GM19468 (cell line): ENCODE results near the gene ADISSP.

Experiments used
- ATAC-seq: cut with Tn5 transposase; IDR thresholded peaks from one replicate; pipeline ENCODE4 v1.9.1; 2021; ENCODE audit warnings: mild to moderate bottlenecking, moderate library complexity, moderate number of reproducible peaks; ENCODE audit not compliant: unreplicated experiment; ENCODE audit errors: extremely low read depth

Gene ADISSP

DNA sequence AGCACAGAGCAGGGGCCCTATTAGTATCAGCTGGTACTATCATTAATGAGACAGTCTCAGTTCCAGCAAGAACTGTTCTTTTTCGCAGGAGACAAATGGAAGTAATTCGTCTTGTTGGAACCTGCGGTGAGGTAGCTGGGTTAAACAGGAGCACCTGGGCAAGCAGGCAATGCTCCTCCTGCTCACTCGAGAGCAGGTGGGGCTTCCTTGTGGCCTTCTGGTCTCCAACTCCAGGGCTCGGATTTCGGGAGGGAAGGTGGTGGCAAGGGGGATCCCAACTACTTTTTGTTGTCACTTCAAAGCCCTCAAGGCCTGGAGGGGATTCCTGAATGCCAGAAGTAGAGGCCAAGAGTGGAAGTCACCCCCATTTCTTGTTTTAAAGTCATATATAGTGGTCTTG, 15.0 kb upstream of the ADISSP start:
- no peak for ATAC-seq

DNA sequence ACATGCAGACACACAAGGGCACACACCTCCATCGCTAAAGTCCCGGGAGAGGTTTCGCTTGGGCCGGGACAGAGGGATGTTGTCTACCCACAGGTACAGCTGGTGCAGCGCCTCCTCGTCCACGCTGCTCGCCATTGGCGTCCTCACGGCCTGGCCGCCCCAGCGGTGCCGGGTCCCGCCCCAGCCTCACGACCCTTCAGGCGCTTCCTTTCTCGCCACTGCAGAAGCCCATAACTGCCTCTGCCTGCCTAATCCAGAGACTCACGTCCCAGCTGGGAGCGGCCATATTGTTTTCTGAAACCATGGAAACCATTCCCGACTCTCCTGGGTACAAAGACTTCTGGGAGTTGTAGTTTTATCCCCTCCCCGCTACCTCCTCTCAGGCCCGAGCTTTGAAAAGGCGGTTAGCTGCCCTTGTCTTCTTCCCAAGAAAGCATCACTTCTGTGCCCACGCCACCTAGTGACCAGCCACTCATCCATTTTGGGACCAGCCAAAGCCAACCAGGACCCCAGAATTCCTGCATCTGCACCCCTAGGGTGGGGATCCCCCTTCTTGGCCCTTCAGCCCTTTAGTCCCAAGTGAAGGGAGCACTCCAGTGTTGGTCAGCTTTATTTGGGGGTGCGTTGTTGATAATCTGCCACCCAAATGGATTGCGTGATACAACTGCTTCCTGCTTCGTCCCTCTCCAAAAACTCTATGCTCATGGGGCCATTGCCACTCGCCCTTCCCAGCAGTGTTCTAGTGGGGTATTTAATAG, 13.8 kb upstream of the ADISSP start, which contains the start of gene SPEF1:
TSS of gene SPEF1 (minus strand) at position 296 of the 758 bp plus-strand sequence. CDS start at position 135, 161 bp downstream.
- ATAC-seq, result no peak

DNA sequence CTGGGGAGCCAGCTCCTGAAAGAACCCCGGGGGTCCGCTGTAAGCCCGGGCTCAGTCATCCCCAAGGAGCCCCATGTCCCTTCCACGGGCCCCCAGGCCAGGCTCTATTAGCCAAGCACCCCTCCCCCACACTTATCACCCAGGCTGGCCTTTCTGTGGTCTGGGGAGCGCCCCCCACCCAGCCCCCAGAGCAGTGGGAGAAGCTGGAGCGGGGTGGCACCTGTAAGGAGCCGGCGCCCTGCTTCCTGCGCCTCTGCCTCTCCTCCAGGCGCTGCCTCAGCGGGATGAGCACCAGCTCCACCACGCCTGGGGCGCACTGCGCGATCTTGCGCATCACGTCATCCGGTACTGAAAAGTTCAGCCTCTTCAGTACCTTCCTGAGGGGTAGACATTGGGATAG, 11.4 kb upstream of the ADISSP start:
- no peak for ATAC-seq

DNA sequence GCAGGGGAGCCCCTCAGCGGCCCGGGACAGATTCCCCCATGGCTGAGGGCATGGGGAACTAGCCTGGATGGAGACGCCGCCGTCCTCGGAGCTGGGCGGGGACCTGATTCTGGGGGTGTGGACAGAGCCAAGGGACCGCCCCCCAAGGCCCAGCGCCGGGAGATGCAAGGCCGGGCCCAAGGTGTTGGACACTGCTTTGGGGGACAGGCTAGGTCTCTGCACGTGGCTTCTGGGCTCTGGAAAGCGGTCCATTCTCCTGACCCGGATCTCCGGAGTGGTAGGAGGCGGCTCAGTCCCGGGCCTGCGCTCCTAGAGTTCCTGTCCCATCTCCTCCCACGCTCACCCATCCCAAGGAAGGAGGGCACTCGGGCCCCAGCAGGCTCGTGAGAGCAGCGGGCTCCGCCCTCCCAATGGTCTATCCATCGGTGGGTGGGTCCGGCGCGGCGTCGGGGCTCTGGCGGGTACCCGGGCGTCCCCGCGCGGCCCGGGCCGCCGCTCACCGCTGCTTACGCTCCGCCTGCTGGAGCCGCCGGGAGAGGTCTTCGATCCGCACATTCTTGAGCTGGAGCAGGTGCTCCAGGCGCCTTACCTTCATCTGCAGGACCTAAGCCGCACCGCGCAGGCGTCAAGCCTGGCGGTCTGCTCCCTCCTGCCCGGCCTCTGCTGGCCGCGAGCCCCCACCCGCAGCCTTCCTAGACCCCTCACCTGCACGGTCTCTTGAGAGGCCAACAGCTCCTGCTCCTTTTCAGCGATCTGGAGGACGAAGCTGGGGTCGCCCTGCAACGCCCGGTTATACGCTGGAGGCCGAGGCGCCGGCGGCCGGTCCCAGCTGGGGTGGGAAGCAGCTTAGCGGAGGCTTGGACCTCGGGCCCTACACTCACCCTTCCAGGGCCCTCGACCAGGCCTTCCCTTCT, 10.4 kb upstream of the ADISSP start:
- ATAC-seq, result no peak

DNA sequence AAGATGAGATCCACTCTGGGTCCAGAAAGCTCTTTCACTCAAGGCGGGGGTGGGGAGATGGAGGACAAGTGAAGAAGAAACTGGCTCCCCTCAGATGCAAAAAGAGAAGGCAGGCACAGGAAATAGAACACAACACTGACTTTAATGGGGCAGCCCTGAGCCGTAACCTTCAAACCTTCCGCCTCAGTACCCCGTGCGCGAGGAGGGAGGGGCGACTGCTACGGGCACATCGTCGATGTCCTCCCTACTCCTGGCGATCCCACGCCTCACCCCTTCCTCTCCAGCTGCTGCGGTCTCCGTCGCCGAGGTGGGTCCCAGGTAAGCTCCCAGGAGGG, 9.8 kb upstream of the ADISSP start:
- ATAC-seq, result no peak

DNA sequence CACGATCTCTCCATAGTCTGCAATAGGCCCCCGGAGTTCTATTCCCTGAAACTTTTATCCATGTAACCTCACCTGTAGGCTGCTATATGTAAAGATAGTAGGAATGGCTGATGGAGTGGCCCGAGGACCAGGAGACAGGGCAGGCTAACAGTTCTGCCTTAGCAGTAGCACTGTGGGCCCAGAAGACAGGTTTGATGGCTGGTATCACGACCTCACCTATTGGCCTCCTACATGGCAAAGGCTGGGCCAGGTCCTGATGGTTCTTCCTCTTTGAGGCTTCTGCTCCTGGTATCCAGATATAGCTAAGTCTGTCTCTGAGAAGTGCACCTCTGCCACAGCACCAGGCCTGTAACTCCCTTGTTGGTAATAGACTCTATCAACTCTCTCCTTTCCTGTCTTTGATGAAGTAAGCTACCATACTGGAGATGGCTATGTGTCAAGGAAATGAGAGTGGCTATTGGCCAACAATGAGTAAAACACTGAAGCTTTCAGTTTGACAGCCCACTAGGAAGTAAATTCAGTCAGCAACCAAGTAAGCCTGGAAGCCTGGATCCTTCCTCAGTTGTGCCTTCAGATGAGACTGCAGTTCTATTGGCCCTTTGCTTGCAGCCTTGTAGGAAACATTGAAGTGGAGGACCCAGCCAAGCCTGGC, 8.0 kb upstream of the ADISSP start:
- no peak for ATAC-seq

DNA sequence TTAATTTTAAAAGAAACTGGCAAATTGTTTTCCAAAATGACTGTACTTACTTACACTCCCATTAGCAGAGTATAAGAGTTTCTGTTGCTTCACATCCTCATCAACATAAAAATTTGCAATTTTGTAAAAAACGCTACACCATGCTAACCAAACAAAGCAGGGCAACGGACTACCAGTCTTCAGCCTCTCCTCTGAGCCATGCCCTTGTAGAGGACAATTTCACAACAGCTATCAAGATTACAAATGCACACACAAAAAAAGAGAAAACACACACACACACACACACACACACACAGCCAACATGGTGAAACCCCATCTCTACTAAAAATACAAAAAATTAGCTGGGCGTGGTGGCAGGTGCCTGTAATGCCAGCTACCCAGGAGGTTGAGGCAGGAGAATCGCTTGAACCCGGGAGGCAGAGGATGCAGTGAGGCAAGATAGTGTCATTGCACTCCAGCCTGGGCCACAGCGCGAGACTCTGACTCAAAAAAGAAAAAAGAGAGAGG, 4.1 kb upstream of the ADISSP start:
- ATAC-seq, result no peak

DNA sequence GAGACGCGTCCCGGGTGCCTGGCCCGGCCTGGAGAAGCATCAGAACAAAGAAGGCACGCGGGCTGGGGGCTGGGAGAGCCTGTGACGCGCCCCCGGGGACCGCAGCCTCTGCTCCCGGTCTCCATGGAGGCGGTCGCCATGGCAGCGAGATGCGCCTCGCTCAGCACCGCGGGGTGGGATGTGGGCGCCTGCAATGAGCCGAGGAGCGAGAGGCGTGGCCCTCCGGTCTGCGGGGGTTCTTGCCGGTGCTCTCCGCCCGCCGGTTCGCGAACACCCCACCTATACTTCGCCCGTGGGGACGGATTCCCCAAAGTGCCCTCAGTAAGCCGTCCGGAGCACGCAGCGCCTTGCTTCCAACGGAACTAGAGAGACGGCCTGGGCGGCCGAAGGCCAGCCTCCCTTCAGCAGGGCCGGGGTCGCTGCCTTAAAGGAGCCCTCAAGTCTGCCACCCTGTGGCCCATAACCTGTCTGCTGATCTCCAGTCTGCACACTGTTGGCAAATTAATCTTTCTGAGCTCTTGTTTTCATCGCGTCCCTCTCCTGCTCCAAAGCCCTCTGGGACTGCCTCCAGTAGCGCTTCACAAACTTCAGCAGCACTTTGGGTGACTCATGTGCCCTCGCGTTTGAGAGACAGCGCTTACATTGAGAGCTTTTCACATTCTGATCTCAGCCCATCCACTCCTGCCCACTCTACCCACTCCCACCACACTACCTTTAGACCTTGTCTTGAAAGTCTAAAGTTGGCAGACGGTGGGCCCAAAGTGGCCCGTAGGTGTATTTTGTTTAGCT, 983 bp upstream of the ADISSP start:
- no peak for ATAC-seq

DNA sequence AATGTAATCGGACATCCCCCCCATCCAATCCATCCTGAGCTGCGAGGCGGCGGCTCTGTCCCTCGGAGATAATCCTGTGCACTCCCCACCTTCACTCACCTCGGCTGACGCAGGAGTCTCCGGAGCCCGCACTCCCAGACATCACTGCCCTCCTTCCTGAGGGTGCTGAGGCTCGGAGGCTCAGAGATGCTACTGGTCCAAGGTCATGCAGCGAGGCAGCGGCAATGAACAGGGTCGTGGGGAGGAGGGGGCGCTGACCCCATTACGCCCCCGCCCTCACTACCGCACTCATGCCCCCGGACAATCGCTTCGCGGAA, 485 bp downstream of the ADISSP start:
- no peak for ATAC-seq

DNA sequence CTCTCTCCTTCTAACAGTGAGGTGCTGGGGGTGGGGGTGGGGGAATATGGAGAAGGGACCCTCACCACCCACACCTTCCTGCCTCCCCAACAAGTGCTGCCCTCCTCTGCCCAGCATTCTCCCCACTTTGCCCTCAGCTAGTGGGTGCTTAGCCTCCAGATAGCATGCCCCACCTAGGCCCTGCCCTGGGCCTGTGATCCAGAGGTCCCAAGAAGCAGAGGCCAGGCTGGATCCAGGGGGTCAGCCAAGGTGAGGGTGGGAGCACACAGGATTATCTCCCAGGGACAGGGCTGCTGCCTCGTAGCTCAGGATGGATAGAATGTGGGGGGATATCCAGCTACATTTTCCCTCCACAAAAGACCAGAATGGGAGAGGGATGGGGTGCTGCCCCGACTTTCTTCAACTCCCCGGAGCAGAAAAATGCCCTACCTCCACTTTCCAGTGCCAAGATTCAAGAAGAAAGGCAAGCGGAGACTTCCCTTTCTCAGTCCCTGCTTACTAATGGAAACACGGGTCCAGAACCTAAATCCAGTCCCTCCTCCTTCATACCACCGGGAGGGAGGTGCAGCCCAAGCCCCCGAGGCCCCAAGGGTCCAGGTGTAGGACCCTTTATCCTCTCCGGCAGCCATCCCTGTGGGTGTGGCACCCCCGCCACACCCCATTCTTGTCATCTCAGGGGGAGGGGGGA, 987 bp downstream of the ADISSP start:
- ATAC-seq, result no peak

DNA sequence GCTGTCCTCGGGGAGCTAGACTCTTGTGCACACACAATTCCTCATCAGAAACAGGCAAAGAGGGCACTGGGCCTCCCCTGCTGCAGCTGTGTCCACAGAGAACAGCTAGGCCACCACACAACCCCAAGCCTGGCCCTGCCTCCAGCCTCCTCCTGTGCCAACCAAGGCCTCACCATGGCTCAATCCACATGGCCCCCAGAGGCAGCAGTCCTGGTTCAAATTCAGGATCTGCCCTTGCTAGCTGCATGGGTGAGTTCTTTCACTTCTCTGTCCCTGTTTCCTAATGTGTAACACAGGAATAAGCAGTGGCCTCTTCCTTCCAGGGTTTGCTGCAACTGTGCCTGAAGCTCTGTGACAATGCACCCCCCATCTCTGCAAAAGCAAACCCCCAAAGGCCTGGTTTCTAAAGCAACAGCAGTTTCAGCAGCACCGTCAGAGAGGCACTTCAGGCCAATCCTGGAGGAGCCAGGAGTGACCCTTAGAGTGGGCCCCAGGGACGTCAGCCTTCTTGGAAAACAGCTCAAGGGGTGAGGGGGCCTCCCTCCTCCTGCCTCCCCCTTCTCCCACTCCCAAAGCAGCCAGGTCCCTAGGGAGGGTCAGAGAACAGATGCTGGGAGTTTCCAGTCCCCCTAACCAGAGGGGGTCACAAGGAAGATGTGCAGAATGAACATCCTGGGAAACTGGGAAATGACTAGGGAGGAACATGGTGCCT, 2.2 kb downstream of the ADISSP start:
- ATAC-seq, result no peak

DNA sequence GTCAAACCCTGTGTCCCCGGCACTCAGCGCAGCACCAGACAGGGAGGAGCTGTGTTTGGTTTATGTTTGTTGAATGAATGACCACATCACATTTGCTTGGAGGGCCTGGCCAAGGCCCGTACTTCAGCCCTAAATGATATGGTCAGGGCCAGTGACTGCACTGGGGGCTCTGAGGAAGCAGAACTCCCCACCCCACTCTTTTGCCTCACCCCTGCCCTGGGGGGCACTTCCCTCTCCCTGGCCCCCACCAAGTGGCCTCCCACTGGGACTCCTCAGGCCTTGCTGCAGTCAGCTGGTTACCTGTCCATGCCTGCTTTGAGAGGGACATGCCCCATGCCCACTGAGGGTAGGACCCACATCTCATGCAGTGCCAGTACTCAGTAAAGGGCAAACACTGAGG, 2.9 kb downstream of the ADISSP start:
- no peak for ATAC-seq

DNA sequence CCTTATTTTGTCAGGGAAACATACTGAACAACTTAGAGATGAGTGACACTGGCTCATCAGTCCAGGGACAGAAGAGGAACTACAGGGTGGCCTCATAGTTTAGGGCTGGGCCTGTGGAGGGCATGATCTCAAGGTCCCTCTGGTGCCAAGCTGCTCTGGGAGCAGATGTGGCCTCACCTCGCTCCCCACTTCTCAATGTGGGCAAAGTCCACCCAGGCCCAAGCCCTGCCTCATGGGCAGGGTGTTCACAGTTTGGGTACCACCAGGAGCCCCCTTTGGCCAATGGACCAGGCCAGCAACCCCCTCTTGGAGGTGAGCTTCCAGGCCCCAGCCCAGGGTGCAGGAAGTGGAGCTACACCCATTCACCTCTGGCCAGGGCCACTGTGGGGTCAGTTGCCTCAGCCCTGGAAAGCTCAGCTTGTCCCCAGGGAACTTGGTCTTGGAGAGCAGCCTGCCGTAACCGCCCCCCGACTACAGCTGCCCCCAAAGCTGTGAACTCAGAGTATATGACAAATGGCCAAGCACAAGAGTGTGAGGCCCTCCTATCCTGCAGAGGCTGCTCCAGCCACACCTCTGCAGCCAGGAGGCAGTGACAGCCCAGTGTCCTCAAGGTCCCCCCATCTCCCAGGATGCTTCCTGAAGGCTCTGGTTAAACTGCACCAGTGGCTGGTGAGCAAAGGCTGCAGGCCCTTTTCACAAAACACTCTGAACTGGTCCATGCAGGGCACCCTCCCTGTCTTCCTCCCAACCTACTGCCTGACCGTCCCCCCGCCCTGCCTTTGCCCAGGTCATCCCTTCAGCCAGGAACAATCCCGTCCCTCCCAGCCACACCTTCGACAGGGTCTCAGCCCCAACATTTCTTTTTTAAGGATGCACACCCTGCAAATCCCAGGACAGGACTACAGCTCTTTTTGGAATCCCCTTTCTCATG, 3.6 kb downstream of the ADISSP start:
- no peak for ATAC-seq

DNA sequence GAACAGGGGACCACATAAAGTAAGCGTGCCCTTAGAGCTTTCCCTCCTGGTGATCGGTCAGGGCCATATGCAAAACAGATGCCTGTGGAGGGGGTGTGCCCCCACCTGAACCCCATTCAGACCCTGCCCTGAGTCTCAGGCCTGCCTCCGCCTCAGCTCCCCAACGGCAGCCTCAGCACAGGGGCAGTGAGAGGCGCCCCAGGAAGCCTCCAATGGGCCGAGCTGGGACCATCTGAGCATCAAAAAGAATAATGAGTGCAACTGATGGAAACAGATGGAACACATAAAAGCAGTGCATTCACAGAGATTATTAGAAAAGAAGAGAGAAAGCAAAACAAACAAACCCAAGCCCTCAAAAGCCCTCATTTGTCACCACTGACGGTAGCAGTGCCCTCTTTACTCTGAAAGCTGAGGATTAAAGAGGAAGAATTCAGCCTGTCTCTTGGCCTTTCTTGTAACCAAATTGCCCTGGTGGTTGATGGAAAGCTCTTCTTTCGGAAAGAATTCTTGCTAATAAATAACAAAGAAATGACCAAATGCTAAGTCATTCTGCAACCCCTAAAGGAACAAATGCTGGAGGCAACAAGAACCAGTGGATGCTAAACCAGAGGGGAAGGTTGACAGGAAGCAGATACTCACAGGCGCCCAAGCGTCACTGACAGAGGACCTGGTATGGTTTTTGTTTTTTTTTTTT, 6.8 kb downstream of the ADISSP start:
- ATAC-seq, result no peak

DNA sequence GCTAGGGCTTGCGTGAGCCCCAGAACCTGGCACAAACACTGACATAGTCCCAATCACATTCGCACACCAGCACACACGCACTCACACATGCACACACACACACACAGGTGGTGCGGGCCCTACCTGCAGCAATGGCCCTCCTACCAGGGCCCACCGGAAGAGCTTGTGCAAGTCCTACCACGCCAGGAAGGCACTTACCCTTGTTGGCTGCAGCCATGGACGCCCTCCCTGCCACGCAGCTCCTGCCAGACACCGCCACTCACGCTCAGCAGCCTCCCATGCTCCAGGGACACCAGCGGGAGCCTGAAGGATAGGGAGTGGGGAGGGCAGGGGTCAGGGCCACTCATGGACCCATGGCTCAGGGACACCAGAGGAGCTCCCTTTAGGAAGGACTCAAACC, 7.7 kb downstream of the ADISSP start:
- no peak for ATAC-seq

DNA sequence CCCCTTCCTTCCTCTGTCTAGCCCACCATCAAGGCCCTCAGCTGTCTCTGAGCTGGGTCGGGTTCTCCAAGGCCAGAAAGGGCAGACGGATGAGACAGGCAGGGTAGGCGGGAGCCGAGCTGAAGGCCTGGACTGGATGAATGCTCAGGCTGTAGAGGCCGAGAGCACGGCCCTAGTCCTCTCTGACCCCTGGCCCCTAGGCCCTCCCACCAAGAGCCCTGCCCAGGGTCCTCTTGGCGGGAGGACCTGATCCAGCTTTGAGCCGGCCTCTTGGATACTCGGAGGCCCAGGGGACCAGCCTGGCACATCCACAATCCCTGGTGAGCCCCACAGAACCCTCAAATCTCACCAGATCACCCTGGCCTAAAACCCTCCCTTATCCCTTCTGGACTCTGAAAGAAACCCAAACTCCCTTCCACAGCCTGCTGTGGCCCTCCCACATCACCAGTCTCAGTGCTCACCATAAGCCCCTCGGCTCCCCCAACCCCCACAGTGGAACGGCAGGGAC, 8.2 kb downstream of the ADISSP start:
- no peak for ATAC-seq

DNA sequence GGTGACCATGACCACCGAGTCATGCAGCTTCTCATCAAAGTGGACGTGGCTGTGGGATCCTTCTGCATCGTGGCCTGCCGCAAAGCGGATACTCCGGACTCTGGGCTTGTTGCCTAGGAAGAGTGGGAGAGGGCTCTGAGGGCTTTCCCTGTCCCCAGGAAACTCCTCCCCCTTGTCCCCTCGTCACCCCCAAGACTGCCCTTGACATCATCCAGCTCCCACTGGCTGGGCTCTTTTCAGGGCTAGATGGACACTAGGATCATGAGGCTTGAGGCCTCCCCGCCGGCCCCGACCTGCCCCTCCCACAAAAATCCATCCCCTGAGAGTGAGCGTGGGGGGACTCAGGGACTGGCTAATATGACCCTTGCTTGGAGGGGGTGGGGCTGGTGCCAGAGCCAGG, 9.0 kb downstream of the ADISSP start:
- ATAC-seq, result no peak
